Mucosa of descending colon (tissue), 3 donors: ENCODE data around the gene KLK12. TPM values are rescaled to one million over a fixed set of nuclear protein-coding genes. Genes with fewer than 3 reads are reported as not detected.
"Not testable (repeated sequence)": the region's sequence is repeated elsewhere in the genome, so short reads cannot be mapped to it uniquely, and the experiment has no call there.

Experiments
- ATAC-seq: fragments of 200-7000 bp; cut with Tn5 transposase; one replicate; pipeline ENCODE4 v1.9.1; 2020; ENCODE audit warnings: mild to moderate bottlenecking, moderate library complexity
- DNase-seq, 3 donors: peaks; one replicate each; pipeline ENCODE4 v3.0.0-alpha.2; 2020
- H3K36me3 ChIP-seq: fragments of 200-600 bp; one replicate; pipeline ENCODE4 v1.8.0; 2021; ENCODE audit warnings: low read depth, mild to moderate bottlenecking
- H3K4me1 ChIP-seq: fragments of 200-600 bp; one replicate; pipeline ENCODE4 v1.8.0; 2021; ENCODE audit warnings: low read depth, mild to moderate bottlenecking
- H3K4me3 ChIP-seq: fragments of 200-600 bp; one replicate; pipeline ENCODE4 v1.8.0; 2021; ENCODE audit warnings: mild to moderate bottlenecking
- H3K9me3 ChIP-seq: fragments of 200-600 bp; one replicate; pipeline ENCODE4 v1.8.0; 2021; ENCODE audit warnings: mild to moderate bottlenecking
- CTCF ChIP-seq: fragments of 200-600 bp; IDR thresholded peaks from one replicate; pipeline ENCODE4 v1.8.0; 2022; ENCODE audit warnings: antibody characterized with exemption, mild to moderate bottlenecking
- intact Hi-C, 2 donors: fragments of 100-400 bp; cut with DNase I in 1 of 2; cut with micrococcal nuclease in 1 of 2; formaldehyde crosslinking; loops; one replicate each; pipeline versions ENCODE4 v1.11.0 to v1.11.1; 2022; cut with DNase I, micrococcal nuclease
- total RNA-seq, 3 donors: library from RNA; stranded (reverse); fragmentation: NEBNext Ultra II Directional in 2 of 3; extraction: Animal tissue kit (Norgen Biotek cat#: 25700) in 2 of 3; gene quantifications; one replicate each; pipeline versions ENCODE4 v1.2.1 to v1.2.4, GENCODE V29; 2021 to 2023
- donor health status: DM: no; HTN: no; CAD: no; lungs with moderate emphysema.
- donor health status: DM: no; HTN: no; CAD: no.
- donor health status: DM: no; HTN: yes; CAD: no.

Gene KLK12
- total RNA-seq, 3 donors from 2014 or later = 1.0 TPM; not detected in 2

- Histone ChIP-seq H3K9me3 (no peaks in the 10 kb centered on the region), H3K36me3 (no peaks in the 10 kb centered on the region), H3K4me1 (no peaks in the 10 kb centered on the region), H3K4me3 (no peak overlapping the region)
- ATAC-seq (no peak), DNase-seq (no peak)
- TF ChIP-seq CTCF = no peak
- intact Hi-C loops = no loop called here
Observed at GRCh38 chr19:50998686-50999085, 36.1 kb downstream of the KLK12 start.

GRCh38 chr19:50998061-50998460, 36.7 kb downstream of the KLK12 start:
- no peak overlapping the region for H3K4me3 ChIP-seq
- DNase-seq = no peak
- no peak for TF ChIP-seq CTCF
- no peaks in the 10 kb centered on the region for H3K36me3 ChIP-seq
- H3K9me3 ChIP-seq = no peaks in the 10 kb centered on the region
- no peaks in the 10 kb centered on the region for H3K4me1 ChIP-seq
- no peak for ATAC-seq
- intact Hi-C loops = no loop called here

- Histone ChIP-seq H3K4me1 (no peaks in the 10 kb centered on the region), H3K36me3 (no peaks in the 10 kb centered on the region), H3K9me3 (no peaks in the 10 kb centered on the region), H3K4me3 (no peak overlapping the region)
- no peak for DNase-seq
- no peak for ATAC-seq
- TF ChIP-seq CTCF = no peak
- intact Hi-C loops = no loop called here
Observed at GRCh38 chr19:50994129-50994528, 40.7 kb downstream of the KLK12 start.

GRCh38 chr19:50992666-50993035, 42.2 kb downstream of the KLK12 start:
- ATAC-seq (no peak), DNase-seq (no peak)
- TF ChIP-seq CTCF = no peak
- Histone ChIP-seq H3K9me3 (no peaks in the 10 kb centered on the region), H3K36me3 (no peaks in the 10 kb centered on the region), H3K4me1 (no peaks in the 10 kb centered on the region), H3K4me3 (no peak overlapping the region)
- intact Hi-C loops = no loop called here

- intact Hi-C loops, ATAC-seq, DNase-seq, H3K36me3 ChIP-seq, H3K4me3 ChIP-seq, H3K4me1 ChIP-seq, H3K9me3 ChIP-seq: not testable (repeated sequence)
Observed at GRCh38 chr19:50984416-50984815, 50.4 kb downstream of the KLK12 start.

- Histone ChIP-seq H3K36me3 (no peaks in the 10 kb centered on the region), H3K4me3 (no peak within 1 kb of the TSS), H3K4me1 (no peaks in the 10 kb centered on the region), H3K9me3 (no peaks in the 10 kb centered on the region)
- DNase-seq = no peak
- ATAC-seq = no peak
- no peak for TF ChIP-seq CTCF
- intact Hi-C loops = no loop called here
Observed at GRCh38 chr19:50983625-50984292, 51.0 kb downstream of the KLK12 start, which contains the start of gene KLK7. KLK7 (minus strand) TSS chr19:50983917; CDS start chr19:50982399, 1,518 bp downstream.
